ENCODE measurements around the gene NSDHL. TPM values are rescaled to one million over a fixed set of nuclear protein-coding genes. Genes with fewer than 3 reads are reported as not detected.
"Not testable (repeated sequence)": the region's sequence is repeated elsewhere in the genome, so short reads cannot be mapped to it uniquely, and the experiment has no call there.

Gene NSDHL
- total RNA-seq, 1 experiment from 2014 or later: 31.6 TPM

GRCh38 chrX:152833378-152833777 lies 2.5 kb downstream of the NSDHL start:
- WGBS (ENCODE audit: extremely low coverage, insufficient read length, low lambda C conversion rate): no CpG with 5 or more reads among the region's 4 CpGs
- no peak overlapping the region for H3T11ph ChIP-seq (ENCODE audit: low read length)

DNA sequence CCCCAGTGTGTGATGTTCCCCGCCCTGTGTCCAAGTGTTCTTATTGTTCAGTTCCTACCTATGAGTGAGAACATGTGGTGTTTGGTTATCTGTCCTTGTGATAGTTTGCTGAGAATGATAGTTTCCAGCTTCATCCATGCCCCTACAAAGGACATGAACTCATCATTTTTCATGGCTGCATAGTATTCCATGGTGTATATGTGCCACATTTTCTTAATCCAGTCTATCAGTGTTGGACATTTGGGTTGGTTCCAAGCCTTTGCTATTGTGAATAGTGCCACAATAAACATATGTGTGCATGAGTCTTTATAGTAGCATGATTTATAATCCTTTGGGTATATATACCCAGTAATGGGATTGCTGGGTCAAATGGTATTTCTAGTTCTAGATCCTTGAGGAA lies 4.6 kb downstream of the NSDHL start:
- not testable (repeated sequence) for H3K23me2 ChIP-seq (ENCODE audit: insufficient read length, low read depth, low read length, poor library complexity, severe bottlenecking); H3K14ac ChIP-seq (ENCODE audit: insufficient read depth, low read length); H2AFZ ChIP-seq (ENCODE audit: low read length); H2BK20ac ChIP-seq (ENCODE audit: low read depth, low read length, poor library complexity, severe bottlenecking); H2BK12ac ChIP-seq (ENCODE audit: insufficient read length, low read depth, low read length); H3K23ac ChIP-seq (ENCODE audit: insufficient read length, low read depth, low read length); H3K27ac Mint-ChIP-seq; H3K9ac ChIP-seq (ENCODE audit: extremely low read depth, insufficient read length, low read length); H3K4me3 Mint-ChIP-seq; H3K27ac ChIP-seq (ENCODE audit: insufficient read length, low read depth, low read length); H3K4me2 ChIP-seq (ENCODE audit: insufficient read depth, insufficient read length, low read length); H2BK15ac ChIP-seq (ENCODE audit: low read depth, low read length); DNase-seq; H3K4ac ChIP-seq (ENCODE audit: low read depth, low read length); H3K56ac ChIP-seq (ENCODE audit: insufficient read length, low read depth, low read length); H3K4me1 ChIP-seq (ENCODE audit: insufficient read depth, low read length); H2BK5ac ChIP-seq (ENCODE audit: insufficient read length, low read length); H3T11ph ChIP-seq (ENCODE audit: low read length); H4K91ac ChIP-seq (ENCODE audit: insufficient read length, low read depth, low read length); H2BK120ac ChIP-seq (ENCODE audit: low read depth, low read length, poor library complexity, severe bottlenecking); H2AK5ac ChIP-seq (ENCODE audit: insufficient read length, low read length); H4K20me1 ChIP-seq (ENCODE audit: control insufficient read depth, insufficient read depth, insufficient read length); H3K27me3 ChIP-seq (ENCODE audit: insufficient read depth, low read length); H3K18ac ChIP-seq (ENCODE audit: insufficient read length, low read depth, low read length); H4K8ac ChIP-seq (replicated peaks; ENCODE audit: insufficient read length, low read depth, low read length); H3K27me3 Mint-ChIP-seq (ENCODE audit: low read depth); H4K5ac ChIP-seq (ENCODE audit: insufficient read length, low read depth, low read length); H3K79me1 ChIP-seq (ENCODE audit: insufficient read depth, low read depth, low read length, poor library complexity, severe bottlenecking)
- Mint-ChIP-seq H3K9me3 (peaks cover 72 to 75% of the 10 kb centered on the region in 2 experiments), H3K4me1 (peaks cover 15 to 27% of the 10 kb centered on the region in 2 experiments), H3K36me3 (ENCODE audit: insufficient read depth in 1 of 3, low read depth in 3 of 3) (peaks cover 37 to 42% (median 37%) of the 10 kb centered on the region in 3 experiments)
- peaks cover 16% of the 10 kb centered on the region; the same call in 1 of the 2 replicates for H3K79me2 ChIP-seq (ENCODE audit: insufficient read depth, low read length)
- H3K9me3 ChIP-seq (ENCODE audit: control insufficient read depth, low read depth, low read length): peaks cover 28% of the 10 kb centered on the region
- WGBS (ENCODE audit: extremely low coverage, insufficient read length, low lambda C conversion rate): no CpG with 5 or more reads among the region's 1 CpG

More at GRCh38 chrX:152833378-152833777, 2.5 kb downstream of the NSDHL start:
- TF ChIP-seq, protein P1, sequence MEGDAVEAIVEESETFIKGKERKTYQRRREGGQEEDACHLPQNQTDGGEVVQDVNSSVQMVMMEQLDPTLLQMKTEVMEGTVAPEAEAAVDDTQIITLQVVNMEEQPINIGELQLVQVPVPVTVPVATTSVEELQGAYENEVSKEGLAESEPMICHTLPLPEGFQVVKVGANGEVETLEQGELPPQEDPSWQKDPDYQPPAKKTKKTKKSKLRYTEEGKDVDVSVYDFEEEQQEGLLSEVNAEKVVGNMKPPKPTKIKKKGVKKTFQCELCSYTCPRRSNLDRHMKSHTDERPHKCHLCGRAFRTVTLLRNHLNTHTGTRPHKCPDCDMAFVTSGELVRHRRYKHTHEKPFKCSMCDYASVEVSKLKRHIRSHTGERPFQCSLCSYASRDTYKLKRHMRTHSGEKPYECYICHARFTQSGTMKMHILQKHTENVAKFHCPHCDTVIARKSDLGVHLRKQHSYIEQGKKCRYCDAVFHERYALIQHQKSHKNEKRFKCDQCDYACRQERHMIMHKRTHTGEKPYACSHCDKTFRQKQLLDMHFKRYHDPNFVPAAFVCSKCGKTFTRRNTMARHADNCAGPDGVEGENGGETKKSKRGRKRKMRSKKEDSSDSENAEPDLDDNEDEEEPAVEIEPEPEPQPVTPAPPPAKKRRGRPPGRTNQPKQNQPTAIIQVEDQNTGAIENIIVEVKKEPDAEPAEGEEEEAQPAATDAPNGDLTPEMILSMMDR (conservative IDR thresholded peaks at IDR 0.05): no peak
- Histone ChIP-seq H3K4me2 (ENCODE audit: insufficient read depth, insufficient read length, low read length) (no peak overlapping the region), H2BK12ac (ENCODE audit: insufficient read length, low read depth, low read length) (no peak overlapping the region), H3K56ac (ENCODE audit: insufficient read length, low read depth, low read length) (no peak overlapping the region), H2BK15ac (ENCODE audit: low read depth, low read length) (no peak overlapping the region), H3K27ac (ENCODE audit: insufficient read length, low read depth, low read length) (no peak overlapping the region), H3K9ac (ENCODE audit: extremely low read depth, insufficient read length, low read length) (no peak overlapping the region), H3K9me3 (ENCODE audit: control insufficient read depth, low read depth, low read length) (peaks cover 37% of the 10 kb centered on the region), H3K4ac (ENCODE audit: low read depth, low read length) (no peak overlapping the region), H2AK5ac (ENCODE audit: insufficient read length, low read length) (no peak overlapping the region), H4K8ac (replicated peaks; ENCODE audit: insufficient read length, low read depth, low read length) (no peak overlapping the region), H3K79me2 (ENCODE audit: insufficient read depth, low read length) (peaks cover 16% of the 10 kb centered on the region; the same call in 1 of the 2 replicates), H4K20me1 (ENCODE audit: control insufficient read depth, insufficient read depth, insufficient read length) (no peaks in the 10 kb centered on the region), H4K91ac (ENCODE audit: insufficient read length, low read depth, low read length) (no peak overlapping the region), H3K18ac (ENCODE audit: insufficient read length, low read depth, low read length) (no peak overlapping the region), H3K79me1 (ENCODE audit: insufficient read depth, low read depth, low read length, poor library complexity, severe bottlenecking) (no peaks in the 10 kb centered on the region), H2BK5ac (ENCODE audit: insufficient read length, low read length) (no peak overlapping the region), H3K23ac (ENCODE audit: insufficient read length, low read depth, low read length) (no peak overlapping the region), H4K5ac (ENCODE audit: insufficient read length, low read depth, low read length) (no peak overlapping the region), H2BK20ac (ENCODE audit: low read depth, low read length, poor library complexity, severe bottlenecking) (no peak overlapping the region), H3K4me1 (ENCODE audit: insufficient read depth, low read length) (peaks cover 2% of the 10 kb centered on the region; the same call in 1 of the 2 replicates), H3K23me2 (ENCODE audit: insufficient read length, low read depth, low read length, poor library complexity, severe bottlenecking) (peaks cover 7% of the 10 kb centered on the region), H3K27me3 (ENCODE audit: insufficient read depth, low read length) (no peaks in the 10 kb centered on the region), H2BK120ac (ENCODE audit: low read depth, low read length, poor library complexity, severe bottlenecking) (no peak overlapping the region), H2AFZ (ENCODE audit: low read length) (no peak overlapping the region), H3K14ac (ENCODE audit: insufficient read depth, low read length) (no peak overlapping the region)
- no peak overlapping the region for H3K4me3 Mint-ChIP-seq
- no peaks in the 10 kb centered on the region; the same call in 1 of the 2 replicates for H3K27me3 Mint-ChIP-seq (ENCODE audit: low read depth)
- peaks cover 6 to 15% of the 10 kb centered on the region in 2 experiments for H3K4me1 Mint-ChIP-seq
- peaks cover 77 to 79% of the 10 kb centered on the region in 2 experiments for H3K9me3 Mint-ChIP-seq
- no peak for DNase-seq
- H3K27ac Mint-ChIP-seq: no peak overlapping the region
- H3K36me3 Mint-ChIP-seq (ENCODE audit: insufficient read depth in 1 of 3, low read depth in 3 of 3): peaks cover 35 to 44% (median 40%) of the 10 kb centered on the region in 3 experiments

Data from H9 (cell line).